Common myeloid progenitor, CD34-positive (primary cell): ENCODE data around the gene NPPC.

Experiments used
- CTCF ChIA-PET: fragments of 350-600 bp; sonication (Branson Sonifier 250); formaldehyde crosslinking; loops from one replicate; lab custom pipeline; 2021; ENCODE audit warnings: antibody characterized with exemption; lab: Charles Lee
- POLR2A ChIA-PET: fragments of 350-600 bp; sonication (Branson Sonifier 250); formaldehyde crosslinking; loops from one replicate; lab custom pipeline; 2021; ENCODE audit warnings: antibody characterized with exemption; lab: Charles Lee
- DNase-seq, 3 donors: peaks; one replicate each; pipeline versions ENCODE4 v3.0.0 to v3.0.0-alpha.2; 2013
- H3K27ac ChIP-seq, 2 experiments: 1 replicate in 1 of 2; 2 replicates in 1 of 2; pipeline ENCODE4 v1.7.0; 2013; ENCODE audit warnings: inconsistent platforms in 2 of 2, low read length in 2 of 2, mild to moderate bottlenecking in 2 of 2, low read depth in 1 of 2, moderate library complexity in 1 of 2; ENCODE audit not compliant: severe bottlenecking in 2 of 2, insufficient read depth in 1 of 2, poor library complexity in 1 of 2
- H3K27me3 ChIP-seq, 5 experiments: replicated peaks in 2 of 5; 1 replicate in 3 of 5; 2 replicates in 2 of 5; pipeline versions ENCODE4 v1.6.1 to v1.7.0; 2013; ENCODE audit warnings: low read length in 4 of 5, mild to moderate bottlenecking in 2 of 5, moderate library complexity in 2 of 5, inconsistent platforms in 1 of 5; ENCODE audit not compliant: insufficient read depth in 5 of 5, control insufficient read depth in 4 of 5
- H3K36me3 ChIP-seq, 4 experiments: 1 replicate in 2 of 4; 2 replicates in 2 of 4; pipeline versions ENCODE4 v1.6.1 to v1.7.0; 2013; ENCODE audit warnings: low read length in 3 of 4, control low read depth in 1 of 4, mild to moderate bottlenecking in 1 of 4; ENCODE audit not compliant: control insufficient read depth in 4 of 4, insufficient read depth in 4 of 4
- H3K4me1 ChIP-seq, 4 experiments: 1 replicate in 3 of 4; 2 replicates in 1 of 4; pipeline versions ENCODE4 v1.6.1 to v1.7.1; 2013; ENCODE audit warnings: low read length in 3 of 4, mild to moderate bottlenecking in 3 of 4, control low read depth in 1 of 4, inconsistent platforms in 1 of 4, moderate library complexity in 1 of 4; ENCODE audit not compliant: control insufficient read depth in 4 of 4, insufficient read depth in 4 of 4; ENCODE audit errors: control extremely low read depth in 1 of 4
- H3K4me3 ChIP-seq, 7 experiments: 1 replicate in 4 of 7; 2 replicates in 3 of 7; pipeline versions ENCODE4 v1.5.1 to v1.7.0; 2013; ENCODE audit warnings: mild to moderate bottlenecking in 7 of 7, low read length in 6 of 7, moderate library complexity in 6 of 7, inconsistent platforms in 2 of 7, low read depth in 2 of 7, control low read depth in 1 of 7; ENCODE audit not compliant: insufficient read depth in 4 of 7, control insufficient read depth in 1 of 7; ENCODE audit errors: extremely low read depth in 1 of 7
- H3K9me3 ChIP-seq, 5 experiments: 1 replicate in 4 of 5; 2 replicates in 1 of 5; pipeline versions ENCODE4 v1.6.1 to v1.7.1; 2013; ENCODE audit warnings: low read length in 4 of 5, mild to moderate bottlenecking in 2 of 5, inconsistent platforms in 1 of 5, low read depth in 1 of 5, moderate library complexity in 1 of 5; ENCODE audit not compliant: control insufficient read depth in 4 of 5, insufficient read depth in 2 of 5; ENCODE audit errors: control extremely low read depth in 1 of 5
- WGBS: methylation state at CpG from one replicate; pipeline ENCODE4 v1.1.5; 2013; ENCODE audit not compliant: insufficient coverage; 5-methylcytosine and 5-hydroxymethylcytosine counted together

Gene NPPC

DNA sequence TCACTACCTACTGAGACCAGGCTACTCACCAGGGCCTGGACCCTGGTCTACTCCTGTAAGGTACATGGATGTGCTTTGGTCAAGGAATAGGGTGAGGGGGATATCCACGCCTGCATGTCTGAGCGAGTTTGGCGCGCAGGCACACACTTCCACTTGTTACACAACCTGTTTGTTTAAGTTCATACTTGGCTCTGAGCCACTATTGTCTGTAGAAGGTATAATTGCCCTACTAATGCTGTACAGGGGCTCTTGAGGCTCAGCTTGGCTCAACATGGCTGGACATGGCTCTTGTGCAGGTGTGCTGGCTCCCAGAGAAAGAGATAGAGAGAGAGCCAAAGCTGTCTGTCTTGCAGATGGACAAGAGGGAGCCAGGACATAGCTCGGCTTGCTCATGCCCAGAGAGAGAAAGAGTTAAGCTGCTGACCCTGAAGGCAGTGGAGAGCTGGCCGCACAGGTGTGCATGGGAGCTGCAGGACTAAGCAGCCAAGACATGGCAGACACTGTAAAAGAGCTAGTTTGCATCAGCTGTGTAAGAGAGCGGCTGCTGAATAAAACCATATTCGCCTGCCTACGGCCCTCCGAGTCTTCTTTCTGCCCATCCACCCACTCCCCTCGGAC, 35.2 kb downstream of the NPPC start:
- H3K4me3 ChIP-seq = no peak overlapping the region
- H3K27me3 ChIP-seq = no peaks in the 10 kb centered on the region
- no peak for DNase-seq
- WGBS = 97% methylated on average over 7 of the region's 11 CpGs
- peaks cover 0 to 1% (median 0%) of the 10 kb centered on the region in 4 experiments for H3K4me1 ChIP-seq
- H3K27ac ChIP-seq = no peak overlapping the region
- peaks cover 0 to 4% (median 0%) of the 10 kb centered on the region in 5 experiments for H3K9me3 ChIP-seq
- no peaks in the 10 kb centered on the region for H3K36me3 ChIP-seq
- ChIA-PET POLR2A (no interaction called here), CTCF (interaction anchor here (0.7 to 2.2 kb wide), 2 partner anchors 10 to 89 kb away, joined by 3 to 18 read pairs; no protein-coding TSS in a partner anchor)

DNA sequence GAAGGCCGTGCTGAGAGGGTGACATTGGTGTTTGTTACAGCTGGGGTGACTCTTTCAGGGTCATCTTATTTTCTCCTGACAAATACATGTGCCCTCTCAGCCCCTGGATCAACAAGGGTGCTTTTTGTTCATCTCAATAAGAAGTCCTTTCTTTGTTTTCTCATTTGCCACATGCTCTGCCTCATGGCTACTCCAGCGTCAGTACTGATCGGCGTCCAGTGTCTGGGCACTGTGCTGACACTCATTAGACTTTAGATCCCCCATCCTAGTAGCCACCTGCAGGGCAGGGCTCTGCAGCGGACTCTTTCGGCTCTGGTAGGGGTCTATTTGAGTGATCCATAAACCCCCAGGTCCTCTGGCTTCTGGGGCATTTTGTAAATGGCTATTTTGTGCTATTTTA, 38.4 kb downstream of the NPPC start:
- Histone ChIP-seq H3K4me1 (peaks cover 0 to 11% (median 7%) of the 10 kb centered on the region in 4 experiments), H3K9me3 (peaks cover 0 to 5% (median 0%) of the 10 kb centered on the region in 5 experiments), H3K27me3 (no peaks in the 10 kb centered on the region), H3K27ac (no peak overlapping the region), H3K4me3 (no peak overlapping the region), H3K36me3 (no peaks in the 10 kb centered on the region)
- ChIA-PET CTCF (no interaction called here), POLR2A (no interaction called here)
- 100% methylated on average over 3 of the region's 6 CpGs for WGBS
- DNase-seq = no peak

DNA sequence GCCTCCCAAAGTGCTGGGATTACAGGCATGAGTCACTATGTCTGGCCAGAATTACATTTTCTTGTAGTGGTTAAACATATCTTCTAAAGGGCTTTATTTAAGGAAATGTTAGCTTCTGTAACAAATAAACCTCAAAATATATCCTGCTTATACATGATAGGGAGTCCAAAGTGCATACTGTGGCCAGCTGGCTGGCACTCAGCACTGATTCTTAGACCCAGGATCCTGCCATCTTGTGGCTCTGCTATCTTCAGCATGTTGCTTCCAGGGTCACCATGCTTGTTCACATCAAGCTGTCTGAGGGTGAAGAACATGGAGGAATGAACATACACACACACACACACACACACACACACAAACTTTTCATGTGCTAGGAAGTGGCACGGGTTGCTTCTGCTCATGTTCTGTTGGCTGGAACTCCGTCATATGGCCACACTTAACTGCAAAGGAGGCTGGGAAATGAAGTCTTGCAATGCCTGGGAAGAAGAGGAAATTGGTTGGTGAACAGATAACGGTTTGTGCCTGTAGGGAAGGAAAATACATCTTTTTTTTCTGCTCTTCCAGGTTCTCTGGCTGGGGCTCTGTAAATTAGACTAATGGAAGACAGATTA, 40.0 kb downstream of the NPPC start:
- no peak for DNase-seq
- CTCF ChIA-PET = interaction anchor here (0.7 kb wide), 1 partner anchor 275 kb away, joined by 3 read pairs; no protein-coding TSS in a partner anchor
- 75% methylated on average over 2 of the region's 3 CpGs for WGBS
- POLR2A ChIA-PET = no interaction called here
- Histone ChIP-seq H3K9me3 (peaks cover 0 to 5% (median 0%) of the 10 kb centered on the region in 5 experiments), H3K27ac (no peak overlapping the region), H3K36me3 (no peaks in the 10 kb centered on the region), H3K27me3 (no peaks in the 10 kb centered on the region), H3K4me3 (no peak overlapping the region), H3K4me1 (peaks cover 0 to 11% (median 7%) of the 10 kb centered on the region in 4 experiments)

DNA sequence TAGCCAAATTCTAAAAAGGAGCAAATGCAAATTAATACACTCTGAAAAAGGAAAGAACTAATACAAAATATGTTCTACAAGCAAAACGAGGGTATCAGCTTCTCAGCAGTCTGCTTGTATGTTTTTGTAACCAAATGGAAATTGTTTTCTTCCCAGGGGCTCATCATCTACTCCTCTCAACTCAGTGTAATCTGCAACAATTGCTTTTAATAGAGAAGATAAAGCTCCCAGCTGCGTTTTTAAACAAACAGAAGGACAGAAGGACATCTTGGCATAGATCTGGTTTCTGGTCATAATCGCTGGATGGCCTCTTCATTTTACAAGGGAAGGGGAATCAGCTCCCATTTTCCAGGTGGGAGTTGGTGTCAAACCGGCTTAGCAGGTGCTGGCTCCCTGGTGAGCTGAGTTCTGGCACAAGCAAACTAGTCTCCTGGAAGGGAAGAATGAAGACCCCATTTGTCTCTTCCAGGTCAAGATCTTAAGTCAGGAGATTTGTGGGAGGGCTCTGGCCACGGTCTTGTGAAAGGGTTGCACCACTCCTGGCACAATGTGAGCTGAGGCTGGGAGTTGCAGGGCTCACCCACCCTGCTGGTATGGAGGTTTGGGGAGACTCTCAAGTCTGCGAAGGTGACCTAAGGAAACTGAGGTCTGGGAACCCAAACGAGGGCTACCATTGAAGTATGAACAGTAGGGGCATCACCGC, 41.6 kb downstream of the NPPC start:
- Histone ChIP-seq H3K9me3 (peaks cover 0 to 5% (median 0%) of the 10 kb centered on the region in 5 experiments), H3K27ac (no peak overlapping the region), H3K27me3 (no peaks in the 10 kb centered on the region), H3K36me3 (no peaks in the 10 kb centered on the region), H3K4me1 (peaks cover 0 to 9% (median 7%) of the 10 kb centered on the region in 4 experiments), H3K4me3 (no peak overlapping the region)
- POLR2A ChIA-PET = interaction anchor here (0.8 kb wide), 1 partner anchor 39 kb away, joined by 3 read pairs; no protein-coding TSS in a partner anchor
- CTCF ChIA-PET = interaction anchor here (0.7 to 0.8 kb wide), 2 partner anchors 12 to 34 kb away, joined by 3 read pairs; no protein-coding TSS in a partner anchor
- DNase-seq = no peak
- WGBS = 98% methylated on average over 6 of the region's 8 CpGs

DNA sequence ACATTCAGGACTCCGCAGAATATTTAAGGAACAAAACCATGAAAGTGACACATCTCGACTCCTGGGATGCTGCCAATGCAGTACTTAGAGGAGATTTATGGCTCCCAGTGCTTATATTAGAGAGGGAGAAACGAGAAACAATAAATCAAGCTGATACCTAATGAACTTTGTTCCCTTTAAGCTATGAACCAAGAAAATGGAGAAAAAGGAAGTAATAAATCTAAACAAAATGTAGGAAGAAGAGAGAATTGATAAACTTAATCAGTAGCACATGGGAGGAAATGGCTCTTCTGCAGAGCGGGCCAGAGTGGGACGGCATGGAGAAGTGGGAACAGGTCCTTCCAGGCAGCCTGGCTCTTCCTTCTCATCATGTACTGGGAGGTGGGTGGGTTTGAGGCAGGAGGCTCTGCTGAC, 42.7 kb downstream of the NPPC start:
- peak overlapping the region in 1 of 7 experiments; percentile 24 for H3K4me3 ChIP-seq
- H3K9me3 ChIP-seq = peaks cover 0 to 5% (median 0%) of the 10 kb centered on the region in 5 experiments
- H3K27ac ChIP-seq = no peak overlapping the region
- no peaks in the 10 kb centered on the region for H3K36me3 ChIP-seq
- ChIA-PET POLR2A (no interaction called here), CTCF (interaction anchor here (2.0 kb wide), 1 partner anchor 22 kb away, joined by 6 read pairs; no protein-coding TSS in a partner anchor)
- 12% methylated on average over 3 of the region's 5 CpGs for WGBS
- no peaks in the 10 kb centered on the region for H3K27me3 ChIP-seq
- H3K4me1 ChIP-seq = peaks cover 0 to 9% (median 7%) of the 10 kb centered on the region in 4 experiments
- DNase-seq = peak in 2 of 3 donors; percentile 24 to 41

DNA sequence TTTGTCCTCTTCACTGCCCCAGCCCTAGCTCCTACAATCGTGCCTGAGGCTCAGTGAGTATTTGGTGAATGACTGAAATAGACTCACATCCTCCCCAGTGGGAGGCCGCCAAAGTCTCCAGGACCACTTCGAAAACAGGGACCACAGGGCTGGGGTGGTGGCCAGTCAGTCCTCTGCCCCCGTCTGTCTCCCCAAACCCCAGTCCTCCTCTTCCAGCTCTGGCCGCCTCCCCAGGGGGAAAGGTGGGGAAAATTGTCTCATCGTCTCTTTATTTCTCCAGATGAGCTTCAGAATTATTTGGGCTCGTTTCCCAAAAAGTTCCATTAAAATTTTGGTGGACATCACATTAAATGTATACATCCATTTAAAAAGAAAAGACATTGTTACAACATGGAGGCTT, 43.5 kb downstream of the NPPC start:
- Histone ChIP-seq H3K36me3 (no peaks in the 10 kb centered on the region), H3K27me3 (no peaks in the 10 kb centered on the region), H3K4me3 (no peak overlapping the region), H3K9me3 (peaks cover 0 to 5% (median 0%) of the 10 kb centered on the region in 5 experiments), H3K4me1 (peaks cover 0 to 9% (median 7%) of the 10 kb centered on the region in 4 experiments), H3K27ac (no peak overlapping the region)
- no peak for DNase-seq
- WGBS = 100% methylated on average over 5 of the region's 7 CpGs
- ChIA-PET CTCF (interaction anchor here (2.0 kb wide), 1 partner anchor 23 kb away, joined by 6 read pairs; no protein-coding TSS in a partner anchor), POLR2A (no interaction called here)
